ENCODE measurements around the gene IMPG2. TPM values are rescaled to one million over a fixed set of nuclear protein-coding genes. Genes with fewer than 3 reads are reported as not detected.

The IMPG2 gene
- polyA plus RNA-seq, 1 donor (not counting 4 experiments of a cell fraction or from before 2014, with no cell fraction given): 0.16 TPM

GRCh38 chr3:101195951-101196713, 124.2 kb downstream of the IMPG2 start:
- H3K4me3 ChIP-seq (ENCODE audit: control insufficient read depth in 2 of 3, extremely low read depth in 1 of 3, insufficient read depth in 2 of 3, low read depth in 1 of 3, low read length in 3 of 3): no peak overlapping the region
- H3K36me3 ChIP-seq (ENCODE audit: control insufficient read depth in 2 of 2, extremely low read depth in 1 of 2, insufficient read depth in 2 of 2, low read length in 2 of 2): no peaks in the 10 kb centered on the region
- peak overlapping the region; percentile 82 for H2AFZ ChIP-seq (ENCODE audit: control insufficient read depth, low read length)
- dilution Hi-C loops (cut with MboI; ENCODE audit: extremely low pct_ligation_motif_present, low sequenced_read_pairs): no loop called here
- H3K27me3 ChIP-seq (ENCODE audit: control insufficient read depth, extremely low read depth, insufficient read depth, low read length): no peaks in the 10 kb centered on the region
- H3K27ac ChIP-seq (ENCODE audit: control insufficient read depth, insufficient read depth, low read length): peak overlapping the region; percentile 26
- FAIRE-seq (peak; percentile 78), DNase-seq (ENCODE audit: low read depth, low spot score) (no peak)
- no peak overlapping the region for H3K9ac ChIP-seq (ENCODE audit: control insufficient read depth, extremely low read depth, insufficient read depth, low read length)
- peaks cover 18% of the 10 kb centered on the region for H3K4me1 ChIP-seq (ENCODE audit: control insufficient read depth, extremely low read depth, insufficient read depth, low read length)
- no peaks in the 10 kb centered on the region for H4K20me1 ChIP-seq (ENCODE audit: control insufficient read depth, extremely low read depth, insufficient read depth, low read length)
- TF ChIP-seq EZH2 (IDR thresholded peaks at IDR 0.05; ENCODE audit: low read length) (no peak), CTCF (optimal IDR thresholded peaks at IDR 0.05 in 1 of 3, IDR thresholded peaks at IDR 0.05 in 1 of 3, conservative IDR thresholded peaks at IDR 0.05 in 1 of 3; ENCODE audit: extremely low read depth in 1 of 3, insufficient read depth in 2 of 3, low read length in 3 of 3) (peak in 2 of 3 experiments; percentile 50 to 55)
- peak overlapping the region; percentile 16 for H3K4me2 ChIP-seq (ENCODE audit: control insufficient read depth, extremely low read depth, insufficient read depth, low read depth, low read length)
- no peaks in the 10 kb centered on the region for H3K9me1 ChIP-seq (ENCODE audit: control insufficient read depth, extremely low read depth, insufficient read depth, low read length)
- no peaks in the 10 kb centered on the region for H3K79me2 ChIP-seq (ENCODE audit: control insufficient read depth, insufficient read depth, low read length)
- H3K9me3 ChIP-seq (ENCODE audit: control insufficient read depth, low read depth, low read length): no peaks in the 10 kb centered on the region

GRCh38 chr3:101194392-101194791, 126.0 kb downstream of the IMPG2 start:
- DNase-seq (ENCODE audit: low read depth, low spot score): no peak
- Histone ChIP-seq H3K4me1 (ENCODE audit: control insufficient read depth, extremely low read depth, insufficient read depth, low read length) (peaks cover 18% of the 10 kb centered on the region), H4K20me1 (ENCODE audit: control insufficient read depth, extremely low read depth, insufficient read depth, low read length) (no peaks in the 10 kb centered on the region), H2AFZ (ENCODE audit: control insufficient read depth, low read length) (no peak overlapping the region), H3K4me2 (ENCODE audit: control insufficient read depth, extremely low read depth, insufficient read depth, low read depth, low read length) (no peak overlapping the region), H3K36me3 (ENCODE audit: control insufficient read depth in 2 of 2, extremely low read depth in 1 of 2, insufficient read depth in 2 of 2, low read length in 2 of 2) (no peaks in the 10 kb centered on the region), H3K27me3 (ENCODE audit: control insufficient read depth, extremely low read depth, insufficient read depth, low read length) (no peaks in the 10 kb centered on the region), H3K9ac (ENCODE audit: control insufficient read depth, extremely low read depth, insufficient read depth, low read length) (no peak overlapping the region), H3K27ac (ENCODE audit: control insufficient read depth, insufficient read depth, low read length) (no peak overlapping the region), H3K4me3 (ENCODE audit: control insufficient read depth in 2 of 3, extremely low read depth in 1 of 3, insufficient read depth in 2 of 3, low read depth in 1 of 3, low read length in 3 of 3) (no peak overlapping the region), H3K9me1 (ENCODE audit: control insufficient read depth, extremely low read depth, insufficient read depth, low read length) (no peaks in the 10 kb centered on the region), H3K9me3 (ENCODE audit: control insufficient read depth, low read depth, low read length) (no peaks in the 10 kb centered on the region), H3K79me2 (ENCODE audit: control insufficient read depth, insufficient read depth, low read length) (no peaks in the 10 kb centered on the region)
- TF ChIP-seq EZH2 (IDR thresholded peaks at IDR 0.05; ENCODE audit: low read length): no peak
- no peak for TF ChIP-seq CTCF (optimal IDR thresholded peaks at IDR 0.05 in 1 of 3, IDR thresholded peaks at IDR 0.05 in 1 of 3, conservative IDR thresholded peaks at IDR 0.05 in 1 of 3; ENCODE audit: extremely low read depth in 1 of 3, insufficient read depth in 2 of 3, low read length in 3 of 3)
- dilution Hi-C loops (cut with MboI; ENCODE audit: extremely low pct_ligation_motif_present, low sequenced_read_pairs): no loop called here
- FAIRE-seq: no peak
